ENCODE measurements around the gene DIAPH3.

DNA sequence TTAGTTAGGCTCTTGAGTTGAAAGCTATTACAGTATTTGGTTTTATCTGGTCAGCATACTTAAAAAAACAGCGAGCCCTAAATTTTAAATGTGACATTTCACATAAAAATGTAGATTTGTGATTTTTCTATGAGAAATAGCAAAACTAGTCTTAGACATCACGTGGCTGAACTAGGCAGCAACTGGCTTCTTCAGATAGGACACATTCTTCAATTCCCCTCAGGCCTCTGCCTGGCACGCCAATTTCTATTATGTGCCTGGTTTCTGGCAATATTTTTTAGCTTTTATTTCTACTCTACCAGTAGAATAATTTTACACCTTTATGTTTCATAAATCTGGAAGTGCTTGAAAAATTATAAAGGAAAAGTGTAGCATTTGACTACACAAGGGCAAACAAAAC is 433.7 kb downstream of the DIAPH3 start:
- TF ChIP-seq, protein P1, sequence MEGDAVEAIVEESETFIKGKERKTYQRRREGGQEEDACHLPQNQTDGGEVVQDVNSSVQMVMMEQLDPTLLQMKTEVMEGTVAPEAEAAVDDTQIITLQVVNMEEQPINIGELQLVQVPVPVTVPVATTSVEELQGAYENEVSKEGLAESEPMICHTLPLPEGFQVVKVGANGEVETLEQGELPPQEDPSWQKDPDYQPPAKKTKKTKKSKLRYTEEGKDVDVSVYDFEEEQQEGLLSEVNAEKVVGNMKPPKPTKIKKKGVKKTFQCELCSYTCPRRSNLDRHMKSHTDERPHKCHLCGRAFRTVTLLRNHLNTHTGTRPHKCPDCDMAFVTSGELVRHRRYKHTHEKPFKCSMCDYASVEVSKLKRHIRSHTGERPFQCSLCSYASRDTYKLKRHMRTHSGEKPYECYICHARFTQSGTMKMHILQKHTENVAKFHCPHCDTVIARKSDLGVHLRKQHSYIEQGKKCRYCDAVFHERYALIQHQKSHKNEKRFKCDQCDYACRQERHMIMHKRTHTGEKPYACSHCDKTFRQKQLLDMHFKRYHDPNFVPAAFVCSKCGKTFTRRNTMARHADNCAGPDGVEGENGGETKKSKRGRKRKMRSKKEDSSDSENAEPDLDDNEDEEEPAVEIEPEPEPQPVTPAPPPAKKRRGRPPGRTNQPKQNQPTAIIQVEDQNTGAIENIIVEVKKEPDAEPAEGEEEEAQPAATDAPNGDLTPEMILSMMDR (IDR thresholded peaks at IDR 0.05) = no peak
- TF ChIP-seq EZH2 (IDR thresholded peaks at IDR 0.05; ENCODE audit: borderline replicate concordance, insufficient read depth, low read depth, low read length, poor library complexity, severe bottlenecking) = no peak
